Glutamatergic neuron (in vitro differentiated cells): ENCODE results near the gene ANOS1. TPM values are rescaled to one million over a fixed set of nuclear protein-coding genes. Genes with fewer than 3 reads are reported as not detected.

Experiments used
- DNase-seq: peaks from one replicate; pipeline ENCODE4 v3.0.0; 2022
- H3K27ac Mint-ChIP-seq: one replicate; pipeline ENCODE4 v1.8.0; 2020; ENCODE audit warnings: mild to moderate bottlenecking, mixed read lengths, inconsistent platforms; ENCODE audit not compliant: unreplicated experiment
- H3K27me3 Mint-ChIP-seq: one replicate; pipeline ENCODE4 v1.8.0; 2020; ENCODE audit warnings: mild to moderate bottlenecking, moderate library complexity, mixed read lengths, inconsistent platforms; ENCODE audit not compliant: unreplicated experiment
- H3K36me3 Mint-ChIP-seq: one replicate; pipeline ENCODE4 v1.8.0; 2020; ENCODE audit warnings: mild to moderate bottlenecking, mixed read lengths, inconsistent platforms; ENCODE audit not compliant: unreplicated experiment
- H3K4me1 Mint-ChIP-seq: one replicate; pipeline ENCODE4 v1.8.0; 2020; ENCODE audit warnings: mild to moderate bottlenecking, low read depth, mixed read lengths, inconsistent platforms; ENCODE audit not compliant: unreplicated experiment
- H3K4me3 Mint-ChIP-seq: one replicate; pipeline ENCODE4 v1.8.0; 2020; ENCODE audit warnings: mild to moderate bottlenecking, mixed read lengths, inconsistent platforms; ENCODE audit not compliant: unreplicated experiment
- H3K9me3 Mint-ChIP-seq: one replicate; pipeline ENCODE4 v1.8.0; 2020; ENCODE audit warnings: mild to moderate bottlenecking, moderate library complexity, mixed read lengths, inconsistent platforms; ENCODE audit not compliant: unreplicated experiment
- total RNA-seq: library from RNA; stranded (reverse); fragmentation: NEBNext Ultra II Directional; extraction: Animal tissue kit (Norgen Biotek cat#: 25700); gene quantifications from one replicate; pipeline ENCODE4 v1.2.1, GENCODE V29; 2021; ENCODE audit not compliant: unreplicated experiment
- TF ChIP-seq, protein P1 (sequence below): fragments of 200-600 bp; sonication (generic); IDR thresholded peaks from one replicate; pipeline ENCODE4 v1.5.0; 2021; ENCODE audit not compliant: partially characterized antibody, unreplicated experiment

Gene ANOS1
- total RNA-seq, 1 donor from 2014 or later, result 1.0 TPM

DNA sequence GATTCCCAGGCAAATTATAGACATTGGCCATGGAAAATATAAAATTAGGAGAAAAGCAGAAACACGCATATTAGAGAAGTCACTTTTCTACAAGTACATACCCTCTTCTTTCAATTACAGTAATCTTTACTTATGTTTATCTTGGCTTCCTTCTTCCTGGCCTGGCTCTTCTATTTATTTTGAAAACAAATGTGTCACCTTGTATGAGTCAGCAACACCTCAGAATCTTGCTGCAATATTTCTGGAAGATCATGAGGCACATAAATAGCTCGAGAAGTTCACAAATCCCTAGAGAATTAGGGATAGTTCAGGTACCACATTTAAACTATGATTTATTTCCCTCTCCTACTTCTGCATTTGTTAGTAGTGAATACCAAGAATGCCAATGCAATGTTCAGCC, 124.6 kb downstream of the ANOS1 start:
- Mint-ChIP-seq H3K9me3 (no peaks in the 10 kb centered on the region), H3K27me3 (peaks cover 2% of the 10 kb centered on the region), H3K36me3 (no peaks in the 10 kb centered on the region), H3K27ac (no peak overlapping the region), H3K4me1 (no peaks in the 10 kb centered on the region), H3K4me3 (no peak overlapping the region)
- no peak for DNase-seq
- TF ChIP-seq, protein P1, sequence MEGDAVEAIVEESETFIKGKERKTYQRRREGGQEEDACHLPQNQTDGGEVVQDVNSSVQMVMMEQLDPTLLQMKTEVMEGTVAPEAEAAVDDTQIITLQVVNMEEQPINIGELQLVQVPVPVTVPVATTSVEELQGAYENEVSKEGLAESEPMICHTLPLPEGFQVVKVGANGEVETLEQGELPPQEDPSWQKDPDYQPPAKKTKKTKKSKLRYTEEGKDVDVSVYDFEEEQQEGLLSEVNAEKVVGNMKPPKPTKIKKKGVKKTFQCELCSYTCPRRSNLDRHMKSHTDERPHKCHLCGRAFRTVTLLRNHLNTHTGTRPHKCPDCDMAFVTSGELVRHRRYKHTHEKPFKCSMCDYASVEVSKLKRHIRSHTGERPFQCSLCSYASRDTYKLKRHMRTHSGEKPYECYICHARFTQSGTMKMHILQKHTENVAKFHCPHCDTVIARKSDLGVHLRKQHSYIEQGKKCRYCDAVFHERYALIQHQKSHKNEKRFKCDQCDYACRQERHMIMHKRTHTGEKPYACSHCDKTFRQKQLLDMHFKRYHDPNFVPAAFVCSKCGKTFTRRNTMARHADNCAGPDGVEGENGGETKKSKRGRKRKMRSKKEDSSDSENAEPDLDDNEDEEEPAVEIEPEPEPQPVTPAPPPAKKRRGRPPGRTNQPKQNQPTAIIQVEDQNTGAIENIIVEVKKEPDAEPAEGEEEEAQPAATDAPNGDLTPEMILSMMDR, result no peak

DNA sequence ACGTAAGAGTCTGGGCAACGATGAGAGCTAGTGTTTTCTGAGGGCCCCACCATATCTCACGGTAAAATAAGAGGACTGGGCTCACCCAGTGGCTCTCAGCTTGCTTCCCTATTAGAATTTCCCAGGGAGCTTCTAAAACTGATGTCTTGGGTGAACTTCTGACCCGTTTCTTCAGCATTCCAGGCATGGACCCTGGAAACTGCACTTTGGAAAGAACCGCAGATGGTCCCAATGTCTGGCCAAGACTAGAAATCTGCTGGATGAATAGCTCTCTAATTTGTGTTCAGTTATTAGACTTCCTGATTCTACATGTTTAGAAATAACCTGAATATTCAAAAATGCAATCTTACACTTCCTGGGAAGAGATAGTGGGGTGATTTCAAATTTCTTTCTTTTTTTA, 127.8 kb downstream of the ANOS1 start:
- H3K36me3 Mint-ChIP-seq, result no peaks in the 10 kb centered on the region
- no peaks in the 10 kb centered on the region for H3K9me3 Mint-ChIP-seq
- peaks cover 2% of the 10 kb centered on the region for H3K27me3 Mint-ChIP-seq
- no peak for DNase-seq
- H3K4me3 Mint-ChIP-seq, result no peak overlapping the region
- no peak overlapping the region for H3K27ac Mint-ChIP-seq
- no peaks in the 10 kb centered on the region for H3K4me1 Mint-ChIP-seq
- TF ChIP-seq, protein P1, result no peak

DNA sequence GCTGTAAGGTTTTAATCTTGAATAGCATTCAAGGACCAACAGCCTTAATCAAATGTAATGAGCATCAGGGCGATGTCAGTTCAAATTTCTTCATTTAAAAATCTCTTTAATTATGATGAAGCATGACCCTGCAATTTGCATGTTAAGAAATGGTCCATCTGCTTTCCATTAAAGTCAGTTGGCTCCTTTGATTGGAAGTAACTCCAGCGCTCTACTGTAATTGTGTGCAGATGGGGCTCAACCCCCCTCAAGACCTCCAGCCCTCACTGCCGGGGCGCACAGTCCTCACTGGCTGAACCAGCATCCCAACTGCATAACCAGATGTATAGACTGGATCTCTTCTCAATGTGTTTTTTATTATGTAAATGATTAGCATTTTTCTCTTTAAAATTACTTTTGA, 140.4 kb downstream of the ANOS1 start:
- Mint-ChIP-seq H3K9me3 (no peaks in the 10 kb centered on the region), H3K27me3 (peaks cover 3% of the 10 kb centered on the region), H3K27ac (no peak overlapping the region), H3K36me3 (no peaks in the 10 kb centered on the region), H3K4me3 (no peak overlapping the region), H3K4me1 (peaks cover 8% of the 10 kb centered on the region)
- DNase-seq, result no peak
- TF ChIP-seq, protein P1, result no peak

DNA sequence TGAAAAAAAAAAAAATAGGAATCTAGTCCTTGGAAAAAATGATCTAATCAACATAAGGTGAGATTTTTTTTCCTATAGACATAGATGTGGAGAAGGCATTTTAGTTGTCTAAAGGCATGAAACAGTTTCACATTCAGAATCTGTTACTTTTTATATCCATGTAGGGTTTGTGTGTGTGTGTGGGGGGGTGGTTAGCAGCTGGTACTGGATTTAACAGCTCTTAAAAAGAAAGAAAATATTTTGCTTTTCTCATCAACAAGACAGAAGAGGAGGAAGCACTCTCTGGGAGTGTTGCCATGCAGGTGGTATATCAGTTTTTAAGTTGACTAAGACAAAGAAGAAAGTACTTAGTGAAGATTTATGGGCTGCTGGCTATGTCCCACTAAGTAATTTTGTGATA, 145.0 kb downstream of the ANOS1 start:
- no peaks in the 10 kb centered on the region for H3K36me3 Mint-ChIP-seq
- TF ChIP-seq, protein P1, result no peak
- H3K27me3 Mint-ChIP-seq, result no peaks in the 10 kb centered on the region
- no peak overlapping the region for H3K27ac Mint-ChIP-seq
- H3K4me1 Mint-ChIP-seq, result peaks cover 13% of the 10 kb centered on the region
- DNase-seq, result no peak
- H3K9me3 Mint-ChIP-seq, result no peaks in the 10 kb centered on the region
- H3K4me3 Mint-ChIP-seq, result no peak overlapping the region

DNA sequence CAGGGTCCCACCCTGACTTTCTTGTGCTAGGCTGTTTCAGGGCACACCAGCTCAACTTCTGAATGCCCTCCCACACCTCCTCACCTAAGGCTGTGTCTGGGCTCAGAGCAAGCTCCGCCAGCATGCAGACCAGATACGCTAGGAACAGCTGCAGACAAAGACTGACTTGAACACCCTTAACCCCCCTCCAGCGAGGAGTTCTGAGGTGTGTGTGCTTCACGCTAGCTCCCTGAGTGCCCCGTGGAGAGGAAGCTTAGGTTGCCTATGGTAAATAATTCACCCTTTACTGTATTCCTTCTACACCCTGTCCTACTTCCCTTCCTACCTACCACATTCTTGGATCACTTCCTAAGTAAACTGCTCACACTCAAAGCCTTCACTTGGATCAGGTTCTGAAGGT, 152.3 kb downstream of the ANOS1 start:
- peaks cover 9% of the 10 kb centered on the region for H3K4me1 Mint-ChIP-seq
- TF ChIP-seq, protein P1, result no peak
- DNase-seq, result no peak
- no peaks in the 10 kb centered on the region for H3K36me3 Mint-ChIP-seq
- no peak overlapping the region for H3K4me3 Mint-ChIP-seq
- H3K27ac Mint-ChIP-seq, result no peak overlapping the region
- H3K27me3 Mint-ChIP-seq, result no peaks in the 10 kb centered on the region
- H3K9me3 Mint-ChIP-seq, result no peaks in the 10 kb centered on the region
